IMR-90 (cell line): ENCODE measurements around the gene NLRP1. TPM values are rescaled to one million over a fixed set of nuclear protein-coding genes. Genes with fewer than 3 reads are reported as not detected.

ENCODE experiments used
- BHLHE40 ChIP-seq: fragments of 150-350 bp; IDR thresholded peaks from 2 replicates; pipeline ENCODE4 v1.6.1; 2016; ENCODE audit warnings: mild to moderate bottlenecking, low read depth, low read length
- CTCF ChIP-seq: conservative IDR thresholded peaks from 2 replicates; pipeline ENCODE4 v1.5.1; 2012; ENCODE audit warnings: mild to moderate bottlenecking, low read depth, low read length, improper control_type of control experiment
- polyA plus RNA-seq, 3 experiments: library from polyadenylated mRNA; depleted of rRNA; stranded (reverse); fragments of >200 nt; gene quantifications; 2 replicates each; pipeline ENCODE4 v1.2.3, GENCODE V29; 2012; ENCODE audit warnings: low replicate concordance in 1 of 3
- total RNA-seq: library from RNA; depleted of rRNA; stranded (reverse); fragments of >200 nt; gene quantifications from 2 replicates; pipeline ENCODE4 v1.2.3, GENCODE V29; 2012

Gene NLRP1
- total and polyA plus RNA-seq, 2 of the 4 experiments (the other 2 are of a cell fraction): 134 to 340 TPM

GRCh38 chr17:5583426-5584382, 605 bp downstream of the NLRP1 start (continued):
- no peak for TF ChIP-seq CTCF
- TF ChIP-seq BHLHE40: no peak
